RWPE1 (cell line): Measurements from ENCODE around the gene OVCA2.
A peak's percentile ranks its signal among the peaks of the same experiment; 100 is the strongest.

ENCODE experiments used
- CTCF ChIA-PET: fragments of 350-600 bp; sonication (Branson Sonifier 250); formaldehyde crosslinking; extraction: SDS; loops from one replicate; lab custom pipeline; 2021; lab: Yijun Ruan, JAX
- POLR2A ChIA-PET: fragments of 400-600 bp; formaldehyde crosslinking; extraction: SDS; loops from one replicate; lab custom pipeline; 2020; ENCODE audit warnings: antibody characterized with exemption; ENCODE audit not compliant: low non-redundant PET; lab: Yijun Ruan, JAX
- DNase-seq: peaks from one replicate; pipeline ENCODE4 v3.0.0; 2012; ENCODE audit warnings: low spot score
- H3K27ac ChIP-seq: fragments of 450-650 bp; 2 replicates; pipeline ENCODE4 v1.5.1; 2017
- TF ChIP-seq, protein P1 (sequence below): fragments of 450-650 bp; conservative IDR thresholded peaks from 2 replicates; pipeline ENCODE4 v1.5.1; 2017; ENCODE audit warnings: low read depth, mild to moderate bottlenecking

Gene OVCA2

DNA sequence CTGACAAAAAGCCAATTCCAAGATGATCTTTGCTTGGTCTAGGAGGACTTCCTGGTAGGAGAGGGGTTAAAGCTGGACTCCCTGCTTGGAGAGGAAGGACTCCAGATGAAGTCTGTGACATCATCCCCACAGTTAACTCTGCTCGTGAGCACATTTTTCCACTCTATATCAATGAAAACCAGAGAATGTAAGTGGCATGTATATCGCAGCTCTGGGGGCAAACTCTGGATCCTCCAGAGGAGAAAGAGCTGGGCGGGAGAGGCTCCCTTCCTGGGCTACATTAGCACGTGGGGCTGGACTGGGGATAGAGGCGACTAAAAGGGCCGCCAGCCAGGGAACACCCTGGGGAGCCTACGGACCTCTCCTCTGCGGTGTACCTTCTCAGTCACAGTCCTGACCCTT lies 47.2 kb downstream of the OVCA2 start:
- CTCF ChIA-PET = interaction anchor here (0.6 to 0.7 kb wide), 2 partner anchors 8 to 39 kb away, joined by 3 to 5 read pairs; no protein-coding TSS in a partner anchor
- no peak overlapping the region for H3K27ac ChIP-seq
- no peak for DNase-seq

GRCh38 chr17:2090210-2090641 lies 48.4 kb downstream of the OVCA2 start:
- TF ChIP-seq, protein P1, sequence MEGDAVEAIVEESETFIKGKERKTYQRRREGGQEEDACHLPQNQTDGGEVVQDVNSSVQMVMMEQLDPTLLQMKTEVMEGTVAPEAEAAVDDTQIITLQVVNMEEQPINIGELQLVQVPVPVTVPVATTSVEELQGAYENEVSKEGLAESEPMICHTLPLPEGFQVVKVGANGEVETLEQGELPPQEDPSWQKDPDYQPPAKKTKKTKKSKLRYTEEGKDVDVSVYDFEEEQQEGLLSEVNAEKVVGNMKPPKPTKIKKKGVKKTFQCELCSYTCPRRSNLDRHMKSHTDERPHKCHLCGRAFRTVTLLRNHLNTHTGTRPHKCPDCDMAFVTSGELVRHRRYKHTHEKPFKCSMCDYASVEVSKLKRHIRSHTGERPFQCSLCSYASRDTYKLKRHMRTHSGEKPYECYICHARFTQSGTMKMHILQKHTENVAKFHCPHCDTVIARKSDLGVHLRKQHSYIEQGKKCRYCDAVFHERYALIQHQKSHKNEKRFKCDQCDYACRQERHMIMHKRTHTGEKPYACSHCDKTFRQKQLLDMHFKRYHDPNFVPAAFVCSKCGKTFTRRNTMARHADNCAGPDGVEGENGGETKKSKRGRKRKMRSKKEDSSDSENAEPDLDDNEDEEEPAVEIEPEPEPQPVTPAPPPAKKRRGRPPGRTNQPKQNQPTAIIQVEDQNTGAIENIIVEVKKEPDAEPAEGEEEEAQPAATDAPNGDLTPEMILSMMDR = no peak
- ChIA-PET POLR2A (no interaction called here), CTCF (interaction anchor here (1.0 kb wide), 1 partner anchor 19 kb away, joined by 3 read pairs; no protein-coding TSS in a partner anchor)
- H3K27ac ChIP-seq = no peak overlapping the region
- DNase-seq = no peak

More for the DNA sequence above, 47.2 kb downstream of the OVCA2 start:
- TF ChIP-seq, protein P1 = no peak
- POLR2A ChIA-PET = no interaction called here

- POLR2A ChIA-PET = no interaction called here
- CTCF ChIA-PET = interaction anchor here (0.5 to 1.0 kb wide), 2 partner anchors 20 to 192 kb away, joined by 3 read pairs; no protein-coding TSS in a partner anchor
- TF ChIP-seq, protein P1 = no peak
- DNase-seq = peak; percentile 71
- H3K27ac ChIP-seq = no peak overlapping the region
Measured at GRCh38 chr17:2090804-2091534, 49.1 kb downstream of the OVCA2 start.

GRCh38 chr17:2092253-2092652 lies 50.4 kb downstream of the OVCA2 start:
- no peak for DNase-seq

More at GRCh38 chr17:2092253-2092652, 50.4 kb downstream of the OVCA2 start:
- CTCF ChIA-PET = interaction anchor here (0.6 kb wide), 2 partner anchors 8 to 230 kb away, joined by 3 to 5 read pairs; no protein-coding TSS in a partner anchor
- H3K27ac ChIP-seq = no peak overlapping the region
- POLR2A ChIA-PET = no interaction called here
- TF ChIP-seq, protein P1 = no peak
